Right lobe of liver (tissue), 6 donors: Measurements from ENCODE around the gene FABP1. TPM values are rescaled to one million over a fixed set of nuclear protein-coding genes. Genes with fewer than 3 reads are reported as not detected.

ENCODE experiments used
- ATAC-seq, 4 donors: fragments of 200-7000 bp; cut with Tn5 transposase; one replicate each; pipeline ENCODE4 v1.9.1; 2020; ENCODE audit warnings: mild to moderate bottlenecking in 4 of 4, moderate library complexity in 4 of 4
- DNase-seq, 3 donors: peaks; one replicate each; pipeline ENCODE4 v3.0.0-alpha.2; 2020
- H3K27ac ChIP-seq, 3 donors: fragments of 200-600 bp; one replicate each; pipeline ENCODE4 v1.8.0; 2022
- H3K27me3 ChIP-seq, 2 donors: fragments of 200-600 bp; one replicate each; pipeline ENCODE4 v1.8.0; 2022
- H3K36me3 ChIP-seq, 4 donors: fragments of 200-600 bp; sonication (generic) in 1 of 4; one replicate each; pipeline versions ENCODE4 v1.5.1 to v1.8.0; 2017 to 2022; ENCODE audit warnings: control low read depth in 1 of 4
- H3K4me1 ChIP-seq, 4 donors: fragments of 200-600 bp; sonication (generic) in 1 of 4; one replicate each; pipeline versions ENCODE4 v1.5.1 to v1.8.0; 2017 to 2022; ENCODE audit warnings: control low read depth in 1 of 4
- H3K4me3 ChIP-seq, 3 donors: fragments of 200-600 bp; one replicate each; pipeline ENCODE4 v1.8.0; 2022
- H3K9me3 ChIP-seq, 4 donors: fragments of 200-600 bp; sonication (generic) in 1 of 4; one replicate each; pipeline versions ENCODE4 v1.5.1 to v1.8.0; 2017 to 2022; ENCODE audit warnings: control low read depth in 1 of 4
- CTCF ChIP-seq, 4 donors: fragments of 200-600 bp in 3 of 4; fragments of 450-650 bp in 1 of 4; IDR thresholded peaks; one replicate each; pipeline versions ENCODE4 v1.5.1 to v1.8.0; 2016 to 2022; ENCODE audit warnings: antibody characterized with exemption in 4 of 4, mild to moderate bottlenecking in 2 of 4
- POLR2A ChIP-seq: fragments of 450-650 bp; IDR thresholded peaks from one replicate; pipeline ENCODE4 v1.6.1; 2017; ENCODE audit warnings: antibody characterized with exemption, mild to moderate bottlenecking
- WGBS: methylation state at CpG from one replicate; pipeline ENCODE4 v1.1.6; 2018; ENCODE audit warnings: low coverage, low lambda C conversion rate; ENCODE audit not compliant: insufficient coverage; ENCODE audit errors: missing lambda C conversion rate; 5-methylcytosine and 5-hydroxymethylcytosine counted together
- intact Hi-C, 2 donors: fragments of 100-400 bp; cut with DNase I; formaldehyde crosslinking; loops; one replicate each; pipeline versions ENCODE4 v1.11.2 to v1.14.1; 2022
- total RNA-seq, 6 experiments: library from RNA; depleted of rRNA in 2 of 6; stranded (reverse); fragments of >200 nt in 2 of 6; fragmentation: NEBNext Ultra II Directional in 3 of 6; extraction: Animal tissue kit (Norgen Biotek cat#: 25700) in 3 of 6; gene quantifications; one replicate each; pipeline versions ENCODE4 v1.1.0 to v1.2.4, GENCODE V29; 2016 to 2023
- donor health status: DM: no; HTN: yes; CAD: no.
- donor health status: DM: no; HTN: no; CAD: no.
- donor health status: DM: no; HTN: no; CAD: no.
- donor health status: DM: no; HTN: yes; CAD: no.
- donor health status: DM: no; HTN: yes; CAD: no.

FABP1 gene
- total RNA-seq, 6 experiments from 2014 or later: 326 to 1,933 (median 908) TPM

DNA sequence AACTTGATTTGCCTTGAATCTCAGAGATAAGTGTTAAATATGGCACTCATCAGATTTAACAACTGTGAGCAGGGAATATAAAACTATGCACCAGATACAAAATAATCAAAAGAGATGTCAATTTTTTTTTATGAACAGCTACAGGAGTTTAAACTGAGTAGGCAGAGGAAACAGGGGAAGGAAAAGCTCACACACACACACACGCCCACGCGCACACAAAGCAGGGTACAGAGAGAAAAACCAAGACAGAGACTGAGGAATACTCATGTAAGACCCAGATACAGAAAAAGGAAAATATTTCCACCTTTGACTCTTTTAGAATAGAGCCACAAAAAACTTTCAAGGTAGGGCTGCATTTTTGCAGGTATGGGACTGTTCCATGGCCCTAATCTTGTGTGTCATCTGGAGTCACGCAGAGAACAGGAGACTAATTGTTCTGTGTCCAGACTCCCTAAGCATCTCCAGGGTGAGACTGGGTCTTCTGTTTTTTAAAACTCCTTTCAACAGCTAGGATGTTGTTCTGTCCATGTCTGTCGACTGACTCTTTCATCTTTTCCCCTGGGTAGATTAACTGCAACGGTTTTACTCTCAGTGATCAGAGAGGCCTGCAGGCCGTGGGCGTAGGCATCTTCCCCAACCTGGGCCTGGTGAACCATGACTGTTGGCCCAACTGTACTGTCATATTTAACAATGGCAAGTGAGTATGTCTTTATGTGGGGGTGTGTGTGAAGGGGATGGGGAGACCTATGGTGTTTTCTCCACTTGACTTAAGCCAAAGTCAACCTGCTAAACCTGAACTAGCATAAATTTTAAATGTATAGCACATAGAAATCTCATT lies 37.2 kb downstream of the FABP1 start:
- 70% methylated on average over 8 of the region's 8 CpGs for whole genome bisulfite sequencing
- Histone ChIP-seq H3K4me1 (no peaks in the 10 kb centered on the region), H3K4me3 (no peak overlapping the region), H3K36me3 (no peaks in the 10 kb centered on the region), H3K27me3 (no peaks in the 10 kb centered on the region), H3K27ac (no peak overlapping the region), H3K9me3 (no peaks in the 10 kb centered on the region)
- intact Hi-C loops: no loop called here
- TF ChIP-seq CTCF (IDR thresholded peaks at IDR 0.05) (no peak), POLR2A (no peak)
- ATAC-seq (no peak), DNase-seq (no peak)

GRCh38 chr2:88088999-88089398 lies 38.9 kb downstream of the FABP1 start:
- H3K4me1 ChIP-seq: no peaks in the 10 kb centered on the region
- no peaks in the 10 kb centered on the region for H3K27me3 ChIP-seq
- H3K4me3 ChIP-seq: no peak overlapping the region
- WGBS: 100% methylated on average over 2 of the region's 2 CpGs
- no peak for ATAC-seq
- H3K27ac ChIP-seq: no peak overlapping the region
- no peak for DNase-seq
- intact Hi-C loops: no loop called here
- no peak for TF ChIP-seq POLR2A
- TF ChIP-seq CTCF (IDR thresholded peaks at IDR 0.05): no peak
- no peaks in the 10 kb centered on the region for H3K36me3 ChIP-seq
- H3K9me3 ChIP-seq: no peaks in the 10 kb centered on the region

GRCh38 chr2:88087763-88088162 lies 40.1 kb downstream of the FABP1 start:
- TF ChIP-seq POLR2A: no peak
- TF ChIP-seq CTCF (IDR thresholded peaks at IDR 0.05): no peak
- Histone ChIP-seq H3K4me3 (no peak overlapping the region), H3K36me3 (no peaks in the 10 kb centered on the region), H3K27ac (no peak overlapping the region), H3K4me1 (no peaks in the 10 kb centered on the region), H3K27me3 (no peaks in the 10 kb centered on the region), H3K9me3 (no peaks in the 10 kb centered on the region)
- no peak for DNase-seq
- no peak for ATAC-seq
- WGBS: 97% methylated on average over 7 of the region's 17 CpGs
- intact Hi-C loops: no loop called here

- 100% methylated on average over 2 of the region's 2 CpGs for WGBS
- TF ChIP-seq CTCF (IDR thresholded peaks at IDR 0.05): no peak
- no peak for TF ChIP-seq POLR2A
- no peak for DNase-seq
- no peak overlapping the region for H3K4me3 ChIP-seq
- no peak overlapping the region for H3K27ac ChIP-seq
- intact Hi-C loops: no loop called here
- no peaks in the 10 kb centered on the region for H3K36me3 ChIP-seq
- no peak for ATAC-seq
- H3K27me3 ChIP-seq: no peaks in the 10 kb centered on the region
- H3K4me1 ChIP-seq: no peaks in the 10 kb centered on the region
- no peaks in the 10 kb centered on the region for H3K9me3 ChIP-seq
Measured at GRCh38 chr2:88087073-88087472, 40.8 kb downstream of the FABP1 start.
